ENCODE results near the gene NFKB2.

Gene NFKB2

GRCh38 chr10:102396317-102396650, 779 bp downstream of the NFKB2 start:
- H3K4me3 ChIP-seq (ENCODE audit: low read depth in 1 of 2, low read length in 1 of 2) = peak overlapping the region; percentile 85 to 99
- peaks cover 14% of the 10 kb centered on the region for H3K27me3 ChIP-seq
- no peaks in the 10 kb centered on the region for H3K9me3 ChIP-seq
- H3K36me3 ChIP-seq = peaks cover 49% of the 10 kb centered on the region
- peak overlapping the region; percentile 97 for H3K27ac ChIP-seq
- H3K4me1 ChIP-seq (ENCODE audit: control insufficient read depth in 1 of 2, insufficient read depth in 1 of 2, low read depth in 1 of 2, low read length in 1 of 2) = peaks cover 39 to 42% of the 10 kb centered on the region in 2 experiments
- no peak for TF ChIP-seq CTCF (IDR thresholded peaks at IDR 0.05)

- peak overlapping the region; percentile 85 to 99 for H3K4me3 ChIP-seq (ENCODE audit: low read depth in 1 of 2, low read length in 1 of 2)
- H3K9me3 ChIP-seq = no peaks in the 10 kb centered on the region
- peaks cover 14% of the 10 kb centered on the region for H3K27me3 ChIP-seq
- peak overlapping the region; percentile 97 for H3K27ac ChIP-seq
- H3K36me3 ChIP-seq = peaks cover 54% of the 10 kb centered on the region
- H3K4me1 ChIP-seq (ENCODE audit: control insufficient read depth in 1 of 2, insufficient read depth in 1 of 2, low read depth in 1 of 2, low read length in 1 of 2) = peaks cover 39 to 42% of the 10 kb centered on the region in 2 experiments
- TF ChIP-seq CTCF (IDR thresholded peaks at IDR 0.05) = no peak
Measured at GRCh38 chr10:102396730-102397151, 1.2 kb downstream of the NFKB2 start.

GRCh38 chr10:102397222-102398171, 2.0 kb downstream of the NFKB2 start:
- Histone ChIP-seq H3K27me3 (peaks cover 8% of the 10 kb centered on the region), H3K4me3 (ENCODE audit: low read depth in 1 of 2, low read length in 1 of 2) (peak overlapping the region; percentile 85 to 99), H3K9me3 (no peaks in the 10 kb centered on the region), H3K4me1 (ENCODE audit: control insufficient read depth in 1 of 2, insufficient read depth in 1 of 2, low read depth in 1 of 2, low read length in 1 of 2) (peaks cover 39 to 42% of the 10 kb centered on the region in 2 experiments), H3K27ac (peak overlapping the region; percentile 97), H3K36me3 (peaks cover 61% of the 10 kb centered on the region)
- TF ChIP-seq CTCF (IDR thresholded peaks at IDR 0.05) = no peak

- no peaks in the 10 kb centered on the region for H3K9me3 ChIP-seq
- H3K27ac ChIP-seq = peak overlapping the region; percentile 93
- H3K27me3 ChIP-seq = no peaks in the 10 kb centered on the region
- no peak for TF ChIP-seq CTCF (IDR thresholded peaks at IDR 0.05)
- peak overlapping the region; percentile 62 to 80 for H3K4me3 ChIP-seq (ENCODE audit: low read depth in 1 of 2, low read length in 1 of 2)
- H3K4me1 ChIP-seq (ENCODE audit: control insufficient read depth in 1 of 2, insufficient read depth in 1 of 2, low read depth in 1 of 2, low read length in 1 of 2) = peaks cover 37% of the 10 kb centered on the region in 2 experiments
- peaks cover 70% of the 10 kb centered on the region for H3K36me3 ChIP-seq
Measured at GRCh38 chr10:102398172-102399020, 2.9 kb downstream of the NFKB2 start.

- peak; percentile 95 for TF ChIP-seq CTCF (IDR thresholded peaks at IDR 0.05)
- peak overlapping the region; percentile 62 to 80 for H3K4me3 ChIP-seq (ENCODE audit: low read depth in 1 of 2, low read length in 1 of 2)
- peaks cover 73% of the 10 kb centered on the region for H3K36me3 ChIP-seq
- H3K9me3 ChIP-seq = no peaks in the 10 kb centered on the region
- H3K4me1 ChIP-seq (ENCODE audit: control insufficient read depth in 1 of 2, insufficient read depth in 1 of 2, low read depth in 1 of 2, low read length in 1 of 2) = peaks cover 32 to 33% of the 10 kb centered on the region in 2 experiments
- peak overlapping the region; percentile 93 for H3K27ac ChIP-seq
- no peaks in the 10 kb centered on the region for H3K27me3 ChIP-seq
Measured at GRCh38 chr10:102399217-102400021, 3.9 kb downstream of the NFKB2 start.

Measured in neutrophil (primary cell).